Stimulated activated CD8-positive, alpha-beta memory T cell treated with anti-CD3 and anti-CD28 coated beads, Interleukin-2, amount 100 ng/mL, for 48 hours (primary cell): ENCODE measurements around the gene PDE6A.
"Not testable (repeated sequence)": the region's sequence is repeated elsewhere in the genome, so short reads cannot be mapped to it uniquely, and the experiment has no call there.

Experiments used
- DNase-seq, 2 donors: peaks; one replicate each; pipeline ENCODE4 v3.0.0-alpha.2; 2020; ENCODE audit warnings: low read depth in 2 of 2

Gene PDE6A

DNA sequence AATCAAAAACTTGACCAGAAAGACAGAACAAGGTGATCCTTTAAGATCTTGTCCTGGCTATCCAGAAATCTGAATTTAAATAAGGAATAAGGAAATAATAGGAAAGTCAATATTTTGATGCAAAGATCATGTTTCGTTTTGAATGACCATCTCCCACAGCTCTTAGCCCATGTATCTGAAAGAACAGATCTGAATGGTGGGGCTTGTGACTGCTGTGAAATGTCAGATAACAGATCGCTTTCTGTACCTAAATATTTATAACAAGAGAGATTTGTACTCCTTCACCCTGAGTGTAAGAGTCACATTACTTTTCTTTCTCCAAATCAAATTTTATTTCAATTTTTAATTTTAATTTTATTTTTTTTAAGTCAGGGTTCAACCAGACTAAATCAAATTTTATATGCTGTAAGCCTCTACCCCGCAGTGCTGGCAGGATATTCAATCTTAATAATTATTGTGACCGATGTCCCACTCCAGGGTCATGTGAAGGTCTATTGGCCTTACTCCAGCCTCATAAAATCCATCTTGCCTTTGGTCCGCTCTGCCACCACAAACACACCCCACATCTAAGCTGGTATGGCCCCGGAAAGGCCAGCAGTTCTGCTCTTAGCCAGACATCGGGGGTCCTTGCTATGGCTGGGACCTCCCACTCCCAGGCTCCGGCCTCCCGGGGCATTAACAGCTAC, 9.0 kb upstream of the PDE6A start:
- DNase-seq = no peak

DNA sequence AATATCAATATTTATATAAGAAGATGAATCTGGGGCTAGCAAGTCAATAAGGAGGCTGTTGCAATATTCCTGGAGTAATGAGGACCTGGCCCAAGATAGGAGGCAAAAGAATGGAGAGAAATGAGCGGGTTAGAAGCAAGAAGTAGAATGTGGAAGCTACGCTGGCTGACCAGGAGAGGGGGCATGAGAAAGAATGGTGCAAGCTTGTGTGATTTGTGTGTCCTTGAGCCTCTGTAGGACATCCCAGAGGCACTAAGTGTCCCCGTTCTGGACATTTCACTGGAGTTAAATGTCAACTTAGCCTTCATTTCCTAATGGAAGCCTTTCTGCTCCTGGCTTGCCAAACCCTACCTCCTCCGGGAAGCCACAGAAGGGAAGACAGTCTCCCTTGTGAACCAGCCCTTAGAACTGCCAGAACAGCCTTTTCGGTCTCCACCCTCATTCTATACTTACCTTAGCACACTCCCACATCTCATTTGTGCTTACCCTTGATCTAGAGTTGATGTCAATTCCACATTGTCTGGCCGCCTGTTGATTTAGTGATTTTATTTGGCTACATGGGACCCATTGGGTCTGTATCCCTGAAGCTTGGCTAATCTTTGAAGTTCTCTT, 6.7 kb upstream of the PDE6A start:
- no peak for DNase-seq

DNA sequence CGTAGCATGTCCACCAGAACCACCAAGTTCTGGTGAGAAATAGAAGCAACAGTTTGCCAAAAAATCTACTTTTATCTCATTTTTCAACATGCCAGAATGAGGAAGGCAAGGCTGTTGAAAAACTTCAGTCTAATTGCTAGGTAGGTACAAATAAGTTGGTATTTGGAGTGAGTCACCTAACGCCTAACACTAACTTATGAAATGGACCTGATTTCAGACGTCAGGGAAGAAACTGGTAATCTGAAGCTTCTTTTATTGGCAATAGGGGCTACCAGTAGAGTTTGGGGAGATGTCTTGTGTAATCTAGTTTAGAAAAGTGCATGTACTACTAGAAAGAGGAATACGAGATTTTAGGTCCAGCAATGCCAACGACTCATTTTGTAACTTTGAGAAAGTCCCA, 4.4 kb upstream of the PDE6A start:
- no peak for DNase-seq

- DNase-seq = no peak
These were observed 1.5 kb upstream of the PDE6A start for GRCh38 chr5:149946118-149946517.

- DNase-seq = not testable (repeated sequence)
These were observed 1.2 kb downstream of the PDE6A start for GRCh38 chr5:149943177-149943949.

DNA sequence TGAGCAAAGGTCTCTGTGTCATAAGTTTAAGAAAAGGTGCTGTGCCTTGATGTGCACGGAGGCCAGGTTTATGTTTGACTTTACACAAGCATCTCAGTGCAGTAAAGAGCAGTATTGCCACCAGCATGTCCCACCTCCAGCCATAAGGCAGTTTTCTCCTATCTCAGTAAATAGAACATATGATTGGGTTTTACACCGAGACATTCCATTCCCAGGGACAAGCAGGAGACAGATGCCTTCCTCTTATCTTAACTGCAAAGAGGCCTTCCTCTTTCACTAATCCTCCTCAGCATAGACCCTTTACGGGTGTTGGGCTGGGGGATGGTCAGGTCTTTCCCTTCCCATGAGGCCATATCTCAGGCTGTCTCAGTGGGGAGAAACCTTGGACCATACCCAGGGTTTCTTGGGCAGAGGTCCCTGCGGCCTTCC, 1.8 kb downstream of the PDE6A start:
- not testable (repeated sequence) for DNase-seq

GRCh38 chr5:149942199-149942598, 2.4 kb downstream of the PDE6A start:
- no peak for DNase-seq

DNA sequence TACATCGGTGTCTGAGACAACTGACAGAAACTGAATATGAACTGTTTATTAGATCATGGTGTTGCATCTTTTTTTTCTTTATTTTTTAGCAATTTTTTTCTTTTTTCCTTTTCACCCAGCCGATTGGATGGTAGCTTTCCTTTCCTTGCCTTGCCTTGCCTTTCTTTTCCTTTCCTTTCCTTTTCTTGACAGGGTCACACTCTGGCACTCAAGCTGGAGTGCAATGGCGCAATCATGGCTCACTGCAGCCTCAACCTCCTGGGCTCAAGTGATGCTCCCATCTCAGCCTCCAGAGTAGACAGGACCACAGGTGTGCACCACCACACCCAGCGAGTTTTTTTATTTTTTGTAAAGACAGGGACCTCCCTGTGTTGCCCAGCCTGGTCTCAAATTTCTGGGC, 2.8 kb downstream of the PDE6A start:
- no peak for DNase-seq

DNA sequence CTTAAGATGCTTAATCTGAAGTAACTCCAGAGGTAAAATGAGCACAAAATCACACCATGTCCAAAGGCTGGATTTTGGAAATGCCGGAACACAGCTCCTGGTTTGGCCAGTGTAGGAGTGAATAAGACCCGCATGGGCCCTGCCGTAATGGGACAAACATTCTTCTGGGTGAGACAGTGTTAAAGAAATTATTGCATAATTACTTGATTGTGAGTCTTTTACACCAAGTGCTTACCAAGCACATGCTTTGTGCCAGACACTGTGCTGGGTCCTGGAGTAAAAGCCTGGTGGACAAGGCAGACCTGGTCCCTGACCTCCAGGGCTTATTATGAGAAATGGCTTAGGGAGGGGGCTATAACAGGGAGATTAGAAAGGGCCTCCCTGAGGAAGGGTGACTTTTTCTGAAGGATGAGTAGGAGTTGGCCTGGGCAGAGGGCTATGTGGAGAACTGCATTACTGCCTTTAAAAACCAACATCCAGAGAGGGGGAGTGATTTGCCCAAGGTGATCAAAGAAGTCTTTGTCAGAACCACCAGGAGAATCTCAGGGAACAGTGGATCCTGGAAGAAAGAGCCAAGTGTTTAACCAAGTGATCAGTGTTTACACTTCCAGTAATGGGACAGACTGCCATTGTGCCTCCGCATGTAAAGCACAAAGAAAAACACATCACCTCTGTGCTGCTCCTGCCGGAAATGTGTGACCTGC, 3.5 kb downstream of the PDE6A start:
- DNase-seq = no peak

DNA sequence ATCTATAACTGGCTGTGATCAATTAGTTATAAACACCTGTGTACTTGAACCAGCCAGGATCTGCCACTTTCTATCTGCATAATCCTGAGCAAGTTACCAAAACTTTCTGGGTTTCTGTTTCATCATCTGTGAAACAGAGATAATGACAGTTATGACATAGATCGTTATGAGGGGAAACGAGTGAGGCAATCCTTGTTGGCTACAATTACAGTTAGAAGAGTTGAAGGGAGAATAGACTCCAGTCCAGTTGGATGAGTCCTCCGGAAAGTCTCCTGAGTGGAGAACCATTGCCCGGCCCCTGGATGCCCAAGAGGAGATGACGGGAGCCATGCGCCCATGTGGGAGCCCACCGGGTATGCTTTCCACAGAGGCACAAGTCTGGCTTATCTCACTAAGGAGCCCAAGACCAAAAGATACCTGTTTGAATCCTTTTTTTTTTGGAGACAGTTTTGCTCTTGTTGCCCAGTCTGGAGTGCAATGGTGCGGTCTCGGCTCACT, 4.5 kb downstream of the PDE6A start:
- no peak for DNase-seq

DNA sequence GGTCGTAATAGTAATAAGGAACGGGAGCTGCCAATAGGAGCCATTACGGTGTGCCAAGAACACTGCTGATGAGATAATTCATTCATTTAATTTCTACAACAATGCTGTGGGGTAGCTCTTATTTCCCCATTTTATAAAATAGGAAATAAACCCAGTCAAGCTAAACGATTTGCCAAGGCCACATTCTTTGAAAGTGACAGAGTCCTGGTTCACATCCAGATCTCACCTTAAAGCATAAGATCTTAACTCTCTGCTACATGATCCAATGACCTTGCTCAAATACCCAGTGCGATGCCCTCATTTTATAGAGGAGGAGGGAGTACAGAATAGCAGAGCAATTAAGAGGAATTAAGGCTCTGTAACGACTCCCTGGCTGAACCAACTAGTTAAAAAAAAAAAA, 5.0 kb downstream of the PDE6A start:
- DNase-seq = no peak

- DNase-seq = no peak
These were observed 5.7 kb downstream of the PDE6A start for GRCh38 chr5:149938791-149939358.

DNA sequence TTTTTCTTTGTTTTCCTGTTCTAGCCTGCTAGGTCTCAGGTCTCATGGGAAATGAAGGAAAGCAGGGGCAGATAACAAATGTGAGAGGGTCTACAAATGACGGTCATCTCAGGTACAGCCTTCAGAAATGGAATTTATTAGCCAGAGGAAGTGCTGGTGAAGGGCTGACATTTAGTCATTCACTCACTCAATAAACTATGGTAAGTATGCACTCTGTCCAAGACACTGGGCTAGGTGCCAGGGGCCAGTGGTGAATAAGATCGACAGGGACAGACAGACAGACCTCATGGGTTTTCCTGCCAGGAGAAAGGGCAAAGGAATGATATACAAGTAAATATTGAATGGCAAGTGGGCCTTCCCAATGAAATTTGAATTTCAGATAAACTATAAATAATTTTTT, 6.3 kb downstream of the PDE6A start:
- no peak for DNase-seq

- no peak for DNase-seq
These were observed 7.0 kb downstream of the PDE6A start for GRCh38 chr5:149937610-149938009.

DNA sequence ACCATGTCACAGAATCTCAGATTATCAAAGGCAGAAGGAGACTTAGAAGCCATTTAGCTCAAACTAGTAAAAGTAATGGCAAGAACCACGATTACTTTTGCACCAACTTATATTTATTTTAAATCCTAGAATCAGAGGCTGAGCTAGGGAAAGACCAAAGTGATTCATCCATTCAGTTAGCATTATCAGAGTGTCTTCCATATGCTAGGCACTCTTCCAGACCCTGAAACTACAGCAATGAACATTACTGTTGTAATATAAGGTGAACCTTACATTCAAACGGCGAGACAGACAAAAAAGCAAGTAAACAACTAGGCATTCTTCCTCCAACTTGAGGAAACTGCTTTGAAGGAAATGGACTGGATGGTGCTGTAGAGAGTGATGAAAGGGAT, 7.9 kb downstream of the PDE6A start:
- DNase-seq = no peak

- DNase-seq = no peak
These were observed 8.4 kb downstream of the PDE6A start for GRCh38 chr5:149936044-149936699.

DNA sequence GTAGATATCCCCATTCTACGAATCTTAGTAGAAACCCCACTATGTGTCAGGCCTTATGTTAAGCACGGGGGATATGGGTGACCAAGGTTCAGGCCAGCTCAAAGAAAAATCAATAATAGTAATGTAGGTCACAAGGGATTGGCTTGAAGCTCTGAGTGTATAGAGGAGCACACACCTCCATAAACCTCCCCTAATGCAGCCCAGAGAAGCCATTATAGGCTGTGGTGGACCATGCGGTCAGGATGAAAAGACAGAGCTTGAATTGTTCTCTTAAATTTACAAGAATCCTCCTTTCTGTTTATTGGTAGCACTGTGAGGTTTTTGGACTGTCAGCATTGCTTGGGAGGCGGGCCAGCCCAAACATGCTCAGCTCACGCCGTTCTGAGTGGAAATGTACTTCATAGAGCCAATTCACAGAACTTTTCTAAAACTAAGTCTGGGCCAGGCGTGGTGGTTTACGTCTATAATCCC, 9.1 kb downstream of the PDE6A start:
- DNase-seq = no peak

- no peak for DNase-seq
These were observed 11.9 kb downstream of the PDE6A start for GRCh38 chr5:149932445-149933350.

DNA sequence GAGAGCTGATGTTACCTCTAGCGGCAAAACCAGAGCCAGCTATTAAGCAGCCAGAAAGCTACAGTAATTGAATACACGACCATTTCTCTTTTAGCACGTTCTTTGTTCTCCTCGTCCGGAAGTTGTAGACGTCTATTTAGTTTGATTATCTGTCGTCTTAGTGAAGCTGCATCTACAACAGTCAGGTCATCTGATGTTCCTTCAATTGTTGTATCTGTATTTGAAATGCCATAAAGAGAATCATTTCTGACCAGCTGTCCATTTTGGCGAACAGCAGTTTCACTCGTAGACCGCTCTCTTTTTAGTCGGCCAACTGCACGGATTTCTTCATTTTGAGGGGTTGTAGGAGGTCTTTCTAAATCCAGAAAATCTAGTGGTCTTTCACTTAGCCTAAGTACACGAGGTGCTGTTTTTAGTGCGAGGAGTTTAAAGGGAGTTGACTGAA, 12.6 kb downstream of the PDE6A start:
- no peak for DNase-seq
